Measurements from ENCODE around the gene RBBP7.
"Not testable (repeated sequence)": the region's sequence is repeated elsewhere in the genome, so short reads cannot be mapped to it uniquely, and the experiment has no call there.

The RBBP7 gene

DNA sequence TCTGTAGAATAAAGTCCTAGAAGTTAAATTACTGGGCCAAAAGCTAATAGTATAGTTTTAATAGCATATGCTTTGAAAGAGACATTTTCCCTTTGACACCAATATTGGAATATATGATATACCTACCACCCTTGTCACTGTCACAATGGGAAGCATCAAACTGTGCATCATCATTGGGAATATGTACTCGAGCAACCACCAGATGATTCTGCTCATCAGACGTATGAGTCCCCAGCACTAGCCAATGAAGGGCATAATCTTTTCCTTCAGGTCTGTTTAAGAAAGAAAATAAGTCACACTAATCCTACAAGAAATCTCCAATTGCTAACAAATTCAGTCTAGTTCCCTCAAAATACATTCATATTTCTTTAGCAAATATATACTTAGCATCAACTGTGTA, 7.3 kb downstream of the RBBP7 start:
- no peak for DNase-seq (ENCODE audit: low read depth in 2 of 2)

DNA sequence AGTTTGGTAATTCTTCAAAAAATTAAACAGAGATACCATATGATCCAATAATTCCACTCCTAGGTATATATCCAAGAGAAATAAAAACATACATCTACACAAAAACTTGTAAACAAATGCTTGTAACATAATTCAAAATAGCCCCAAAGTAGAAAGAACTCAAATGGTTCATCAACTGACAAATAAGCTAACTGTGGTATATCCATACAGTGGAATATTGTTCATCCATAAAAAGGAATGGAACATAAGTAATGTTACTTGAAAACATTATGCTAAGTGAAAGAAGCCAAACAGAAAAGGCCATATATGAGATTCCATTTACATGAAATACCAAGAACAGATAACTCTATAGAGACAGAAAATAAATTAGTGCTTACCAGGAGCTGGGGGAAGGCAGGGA, 13.4 kb downstream of the RBBP7 start:
- DNase-seq (ENCODE audit: low read depth in 2 of 2) = no peak

- DNase-seq (ENCODE audit: low read depth in 2 of 2) = not testable (repeated sequence)
Observed at GRCh38 chrX:16856076-16856404, 14.1 kb downstream of the RBBP7 start.

DNA sequence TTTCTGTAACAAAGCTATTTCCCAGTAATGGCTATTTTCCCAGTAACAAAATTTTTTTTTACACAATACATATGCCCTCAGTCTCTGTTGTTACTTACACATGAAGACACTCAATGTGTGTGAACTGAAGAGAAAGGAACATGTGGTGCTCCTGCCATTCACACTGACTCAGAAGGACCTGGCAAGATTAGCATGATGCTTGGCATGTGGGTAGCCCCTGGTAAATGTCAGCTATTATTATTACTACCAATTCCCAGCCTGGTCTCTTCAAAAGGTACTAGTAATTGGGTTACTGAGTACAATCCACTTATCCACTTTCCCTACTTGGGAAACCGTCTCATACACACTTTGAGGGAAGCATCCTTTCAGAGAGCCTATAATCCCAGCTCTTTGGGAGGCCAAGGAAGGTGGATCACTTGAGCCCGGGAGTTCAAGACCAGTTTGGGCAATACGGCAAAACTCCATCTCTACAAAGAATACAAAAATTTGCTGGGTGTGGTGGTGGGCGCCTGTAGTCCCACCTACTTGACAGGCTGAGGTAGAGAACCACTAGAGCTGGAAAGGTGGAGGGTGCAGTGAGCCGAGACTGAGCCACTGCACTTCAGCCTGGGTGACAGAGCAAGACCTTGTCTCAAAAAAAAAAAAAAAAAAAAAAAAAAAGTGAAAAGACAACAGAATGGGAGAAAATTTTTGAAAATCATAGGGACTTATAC, 14.6 kb downstream of the RBBP7 start:
- no peak for DNase-seq (ENCODE audit: low read depth in 2 of 2)

GRCh38 chrX:16853537-16853936, 16.6 kb downstream of the RBBP7 start:
- no peak for DNase-seq (ENCODE audit: low read depth in 2 of 2)

DNA sequence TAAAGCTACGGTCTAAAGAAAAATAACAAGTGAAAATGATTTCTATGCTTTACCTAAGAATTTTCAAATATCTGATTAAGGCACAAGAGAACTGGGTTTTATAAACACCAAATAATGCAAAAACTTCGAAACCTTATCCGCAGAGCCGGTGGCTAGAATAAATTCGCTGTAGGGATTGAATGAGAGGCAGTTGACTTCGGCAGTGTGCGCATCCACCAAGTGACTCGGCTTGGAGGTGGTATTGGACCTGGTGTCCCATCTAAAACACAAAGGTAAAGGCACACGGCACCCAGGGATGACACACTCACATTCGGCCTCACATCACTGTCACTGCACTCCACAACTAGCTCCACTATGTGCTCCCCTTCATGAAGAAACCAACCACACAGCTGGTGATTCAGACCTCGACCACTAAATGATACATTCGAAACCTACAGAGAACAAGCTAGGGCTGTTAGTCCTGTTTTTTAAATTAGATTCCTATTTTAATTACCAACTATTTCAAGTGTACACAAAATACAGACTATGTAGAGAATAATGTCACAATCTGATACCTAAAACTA, 17.5 kb downstream of the RBBP7 start:
- no peak for DNase-seq (ENCODE audit: low read depth in 2 of 2)

DNA sequence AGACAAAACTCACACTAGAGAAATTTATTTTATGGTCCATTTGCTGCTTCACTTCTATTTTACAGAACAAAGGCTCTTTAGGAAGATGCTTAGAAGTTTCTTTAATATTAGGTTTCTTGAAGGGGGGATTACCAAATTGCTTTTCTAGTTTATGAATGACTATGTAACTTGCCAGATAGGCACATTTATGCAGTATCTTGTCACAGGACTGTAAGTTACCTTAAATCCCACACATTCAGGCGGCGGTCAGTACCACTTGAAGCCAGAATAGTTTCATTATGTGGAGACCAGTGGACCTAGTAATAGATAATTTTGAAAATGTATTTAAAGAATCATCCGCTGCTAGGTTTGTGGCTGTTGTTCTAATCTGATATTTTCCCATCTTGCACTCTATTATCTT, 18.3 kb downstream of the RBBP7 start:
- DNase-seq (ENCODE audit: low read depth in 2 of 2) = no peak

GRCh38 chrX:16851421-16851820, 18.7 kb downstream of the RBBP7 start:
- DNase-seq (ENCODE audit: low read depth in 2 of 2) = no peak

DNA sequence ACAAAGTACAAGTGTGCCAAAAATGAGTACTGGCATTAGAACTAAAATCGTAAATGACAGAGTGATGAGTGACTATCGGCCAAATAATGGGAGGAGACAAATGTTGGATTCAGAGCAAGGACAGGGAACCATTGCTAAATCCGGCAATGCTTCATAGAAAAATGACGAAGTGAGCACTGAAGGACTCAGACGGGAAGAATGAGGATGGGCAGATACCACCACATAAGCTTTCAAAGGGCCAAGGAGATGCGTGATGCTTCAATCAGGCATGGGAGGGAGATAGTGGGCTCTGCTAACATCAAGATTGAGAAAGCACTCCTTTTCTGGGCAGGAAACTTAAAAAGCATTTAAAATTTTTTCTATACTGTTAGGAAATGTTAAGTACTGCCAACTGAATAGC, 21.6 kb downstream of the RBBP7 start:
- no peak for DNase-seq (ENCODE audit: low read depth in 2 of 2)

DNA sequence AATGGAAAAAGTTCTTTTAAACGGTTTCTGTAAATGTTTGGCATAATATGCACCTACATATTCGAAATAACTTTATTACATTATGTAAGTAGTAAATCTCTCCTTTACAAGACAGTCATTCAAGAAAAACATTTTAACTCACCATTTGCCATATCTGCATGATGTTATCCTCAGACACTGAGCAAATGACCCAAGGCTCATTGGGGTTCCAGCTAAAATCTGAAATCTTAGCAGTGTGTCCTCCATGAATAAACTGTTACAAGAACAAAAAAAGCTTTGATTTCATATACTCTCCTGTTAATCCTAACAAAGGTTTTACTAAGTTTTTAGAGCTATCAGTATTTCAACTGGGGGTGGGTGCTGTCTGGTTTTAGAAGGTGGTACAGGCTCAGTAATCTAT, 24.5 kb downstream of the RBBP7 start:
- no peak for DNase-seq (ENCODE audit: low read depth in 2 of 2)

GRCh38 chrX:16843208-16843909, 26.8 kb downstream of the RBBP7 start:
- DNase-seq (ENCODE audit: low read depth in 2 of 2) = no peak

- no peak for DNase-seq (ENCODE audit: low read depth in 2 of 2)
Observed at GRCh38 chrX:16842684-16843083, 27.5 kb downstream of the RBBP7 start.

- DNase-seq (ENCODE audit: low read depth in 2 of 2) = no peak
Observed at GRCh38 chrX:16839852-16840460, 30.2 kb downstream of the RBBP7 start.

DNA sequence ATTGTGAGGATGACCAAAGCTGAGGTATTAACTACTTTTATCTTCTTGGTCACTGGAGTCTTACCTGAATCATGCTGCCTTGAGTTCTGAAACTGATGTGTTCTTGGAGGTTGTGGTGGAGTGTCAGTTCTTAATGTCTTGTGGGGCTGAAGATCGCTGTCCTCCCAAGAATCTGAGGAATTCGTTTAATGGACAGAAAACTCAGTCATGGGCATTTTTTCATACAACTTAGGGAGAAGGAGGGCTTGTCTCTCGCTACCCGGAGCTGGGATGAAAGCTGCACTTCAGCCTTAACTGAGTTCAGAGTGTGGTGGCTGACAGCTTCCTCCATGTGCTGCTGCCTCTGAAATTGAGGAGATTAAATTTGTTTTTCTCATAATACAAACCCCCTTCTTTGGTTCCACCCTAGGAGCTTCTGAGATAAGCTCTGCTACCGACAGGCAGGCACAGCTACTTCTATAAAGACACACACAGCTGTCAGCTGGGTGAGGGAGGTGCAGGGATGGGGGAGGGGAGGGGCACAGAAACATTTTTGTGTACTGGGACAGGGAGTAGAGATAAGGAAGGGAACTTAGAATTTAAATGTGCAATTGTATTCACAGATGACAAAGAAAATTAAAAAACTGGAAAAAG, 30.8 kb downstream of the RBBP7 start:
- DNase-seq (ENCODE audit: low read depth in 2 of 2) = no peak

GRCh38 chrX:16838202-16839066, 31.7 kb downstream of the RBBP7 start:
- DNase-seq (ENCODE audit: low read depth in 2 of 2) = no peak

- no peak for DNase-seq (ENCODE audit: low read depth in 2 of 2)
Observed at GRCh38 chrX:16836371-16836770, 33.8 kb downstream of the RBBP7 start.

- no peak for DNase-seq (ENCODE audit: low read depth in 2 of 2)
Observed at GRCh38 chrX:16834806-16835205, 35.4 kb downstream of the RBBP7 start.

- no peak for DNase-seq (ENCODE audit: low read depth in 2 of 2)
Observed at GRCh38 chrX:16832301-16832700, 37.9 kb downstream of the RBBP7 start.

DNA sequence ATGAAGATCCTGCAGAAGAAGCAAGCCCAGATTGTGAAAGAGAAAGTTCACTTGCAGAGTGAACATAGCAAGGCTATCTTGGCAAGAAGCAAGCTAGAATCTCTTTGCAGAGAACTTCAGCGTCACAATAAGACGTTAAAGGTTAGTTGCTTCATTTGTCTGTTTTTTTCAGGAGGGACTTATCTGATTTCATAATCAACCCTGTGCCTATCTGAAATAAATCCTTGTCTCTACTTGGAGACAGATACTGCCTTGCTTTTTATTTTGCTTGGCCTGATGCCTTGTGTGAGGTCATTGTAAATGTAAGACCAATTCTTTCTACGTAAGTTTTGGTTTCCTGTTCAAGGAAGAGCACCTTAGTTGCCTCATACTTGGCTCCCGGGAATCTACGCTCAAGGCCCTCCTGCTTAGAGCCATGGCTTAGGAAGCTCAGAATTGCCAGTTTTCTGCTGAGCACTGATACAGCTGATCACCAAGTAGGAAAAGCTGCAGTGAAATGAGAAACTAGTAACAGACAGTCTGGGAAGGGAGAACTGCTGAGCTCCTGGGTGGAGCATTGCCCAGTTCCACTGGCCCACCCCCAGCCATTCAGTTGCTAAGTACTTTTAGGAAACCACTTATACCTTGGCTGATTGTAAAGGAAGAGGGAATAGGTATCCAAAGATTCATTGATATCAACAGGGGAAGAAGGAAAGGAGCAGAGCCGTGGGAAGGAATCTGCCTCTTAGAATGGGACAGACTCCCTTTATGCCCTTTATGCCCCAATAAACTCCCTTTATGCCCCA, 41.8 kb downstream of the RBBP7 start:
- DNase-seq (ENCODE audit: low read depth in 2 of 2) = no peak

- DNase-seq (ENCODE audit: low read depth in 2 of 2) = no peak
Observed at GRCh38 chrX:16827225-16827624, 42.9 kb downstream of the RBBP7 start.

- DNase-seq (ENCODE audit: low read depth in 2 of 2) = no peak
Observed at GRCh38 chrX:16826207-16826606, 44.0 kb downstream of the RBBP7 start.

Data from stimulated activated CD8-positive, alpha-beta memory T cell treated with anti-CD3 and anti-CD28 coated beads, Interleukin-15, amount 100 ng/mL, for 4 hours (primary cell).